T-helper 22 cell (primary cell): ENCODE measurements around the gene TMEM219.

Experiments
- DNase-seq: peaks from one replicate; pipeline ENCODE4 v3.0.0-alpha.2; 2020; ENCODE audit warnings: low read depth

The TMEM219 gene

DNA sequence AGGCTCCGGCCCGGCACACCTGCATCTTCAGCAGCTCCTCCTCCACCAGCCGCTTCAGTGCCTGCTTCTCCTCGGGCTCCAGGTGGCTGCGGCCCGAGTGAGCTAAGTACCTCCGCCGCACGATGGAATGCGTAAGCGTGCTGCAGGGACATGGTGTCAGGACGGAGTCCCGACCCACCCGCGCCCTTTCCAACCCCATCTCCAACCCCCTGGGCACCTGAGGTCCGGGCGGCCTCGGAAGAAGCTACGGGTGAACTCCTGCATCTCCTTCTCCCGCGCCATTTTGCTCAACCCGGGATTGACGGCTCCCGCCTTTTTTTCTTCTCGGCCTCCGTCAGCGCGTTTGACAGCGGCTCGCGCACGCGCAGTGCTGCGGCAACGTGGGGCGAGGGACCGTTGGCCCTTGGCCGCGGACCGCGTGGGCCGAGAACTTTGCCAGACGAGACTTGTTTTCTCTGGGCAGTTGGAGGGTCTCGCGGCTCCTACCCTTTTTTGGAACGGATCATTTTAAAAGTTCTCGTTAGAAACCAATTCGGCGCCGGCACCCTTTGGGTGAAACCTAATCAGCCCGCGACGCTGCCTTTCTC, 33.5 kb downstream of the TMEM219 start, which contains the start of gene HIRIP3:
Gene HIRIP3, minus strand, starts transcription at position 294 of the 587 bp plus-strand sequence. Its CDS starts 12 bp downstream, at position 282.
- peak; percentile 79 for DNase-seq

DNA sequence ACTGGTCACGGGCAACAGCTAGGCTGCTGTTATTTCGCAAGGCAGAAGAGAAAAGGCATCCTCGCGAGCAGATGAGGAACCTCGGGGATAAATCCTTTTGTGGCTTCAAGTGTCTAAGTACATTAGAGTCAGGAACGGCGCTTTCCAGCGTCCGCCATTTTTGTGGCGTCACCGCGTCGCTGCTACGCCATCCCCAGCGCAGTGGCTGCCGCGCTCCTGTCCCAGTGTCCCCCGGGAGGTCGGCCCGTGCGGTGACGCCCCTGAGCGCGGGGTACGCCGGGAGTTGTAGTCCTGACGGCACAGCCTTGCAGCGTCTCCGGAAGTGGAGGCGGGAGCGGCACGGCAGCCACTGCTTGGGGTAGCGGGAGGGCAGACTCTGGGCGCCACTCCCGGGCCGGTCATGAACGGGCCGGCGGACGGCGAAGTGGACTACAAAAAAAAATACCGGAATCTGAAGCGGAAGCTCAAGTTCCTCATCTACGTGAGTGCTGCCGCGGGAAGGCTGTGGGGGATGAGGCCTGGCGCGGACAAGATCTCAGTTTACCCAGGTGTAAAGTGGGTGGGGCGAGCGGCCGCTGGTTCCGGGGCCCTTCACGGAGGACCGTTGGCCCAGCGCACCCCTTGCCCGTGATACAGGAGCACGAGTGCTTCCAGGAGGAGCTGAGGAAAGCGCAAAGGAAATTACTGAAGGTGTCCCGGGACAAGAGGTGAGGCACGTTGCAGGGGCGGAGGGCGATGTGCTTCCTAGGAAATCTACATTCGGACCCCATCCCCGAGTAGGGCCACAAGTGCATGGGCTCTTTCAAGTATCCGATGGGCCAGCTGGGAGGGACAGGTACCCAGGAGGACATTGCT, 34.3 kb downstream of the TMEM219 start, which contains the start of gene INO80E:
Gene INO80E, plus strand, starts transcription at position 331 of the 855 bp plus-strand sequence. Its CDS starts 70 bp downstream, at position 401.
- peak; percentile 99 for DNase-seq

DNA sequence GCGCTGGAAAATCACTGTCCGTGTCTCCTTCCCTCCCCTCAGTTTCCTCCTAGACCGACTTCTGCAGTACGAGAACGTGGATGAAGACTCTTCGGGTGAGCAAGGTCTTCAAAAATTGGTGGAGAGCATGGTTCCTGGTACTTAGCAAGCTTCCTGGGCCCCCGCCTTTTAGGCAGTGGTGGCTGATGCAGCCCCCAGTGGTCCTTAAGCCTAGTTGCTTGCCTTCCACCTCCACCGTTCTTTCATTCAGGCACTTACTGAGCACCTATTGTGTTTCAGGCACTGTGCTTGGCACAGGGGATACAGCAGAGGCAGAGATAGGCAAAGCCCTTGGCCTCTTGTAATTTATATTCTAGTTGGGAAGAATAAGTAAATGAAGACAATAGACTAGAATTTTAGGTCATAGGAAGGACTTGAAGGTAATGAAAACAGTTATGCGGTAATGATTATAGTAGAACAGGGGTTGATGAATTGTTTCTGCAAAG, 34.9 kb downstream of the TMEM219 start:
- no peak for DNase-seq

DNA sequence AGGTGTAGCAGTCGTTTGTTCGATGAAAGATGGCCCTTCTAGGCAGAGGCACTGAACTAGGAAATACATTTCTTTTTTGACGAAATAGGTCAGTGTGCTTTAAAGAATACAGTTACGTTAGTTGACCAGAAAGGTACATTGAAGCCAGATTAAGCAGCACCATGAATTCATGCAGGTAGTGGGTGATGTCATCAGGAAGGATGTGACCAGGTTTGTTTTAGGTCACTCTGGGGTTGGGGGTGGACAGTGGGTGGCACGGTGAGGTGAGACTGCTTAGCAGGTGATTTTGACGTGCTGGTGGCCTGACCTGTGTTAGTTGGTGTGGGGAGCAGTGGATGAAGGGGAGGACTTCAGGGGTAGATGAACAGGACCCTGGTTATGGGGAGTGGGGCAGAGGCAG, 37.7 kb downstream of the TMEM219 start:
- DNase-seq, result no peak

DNA sequence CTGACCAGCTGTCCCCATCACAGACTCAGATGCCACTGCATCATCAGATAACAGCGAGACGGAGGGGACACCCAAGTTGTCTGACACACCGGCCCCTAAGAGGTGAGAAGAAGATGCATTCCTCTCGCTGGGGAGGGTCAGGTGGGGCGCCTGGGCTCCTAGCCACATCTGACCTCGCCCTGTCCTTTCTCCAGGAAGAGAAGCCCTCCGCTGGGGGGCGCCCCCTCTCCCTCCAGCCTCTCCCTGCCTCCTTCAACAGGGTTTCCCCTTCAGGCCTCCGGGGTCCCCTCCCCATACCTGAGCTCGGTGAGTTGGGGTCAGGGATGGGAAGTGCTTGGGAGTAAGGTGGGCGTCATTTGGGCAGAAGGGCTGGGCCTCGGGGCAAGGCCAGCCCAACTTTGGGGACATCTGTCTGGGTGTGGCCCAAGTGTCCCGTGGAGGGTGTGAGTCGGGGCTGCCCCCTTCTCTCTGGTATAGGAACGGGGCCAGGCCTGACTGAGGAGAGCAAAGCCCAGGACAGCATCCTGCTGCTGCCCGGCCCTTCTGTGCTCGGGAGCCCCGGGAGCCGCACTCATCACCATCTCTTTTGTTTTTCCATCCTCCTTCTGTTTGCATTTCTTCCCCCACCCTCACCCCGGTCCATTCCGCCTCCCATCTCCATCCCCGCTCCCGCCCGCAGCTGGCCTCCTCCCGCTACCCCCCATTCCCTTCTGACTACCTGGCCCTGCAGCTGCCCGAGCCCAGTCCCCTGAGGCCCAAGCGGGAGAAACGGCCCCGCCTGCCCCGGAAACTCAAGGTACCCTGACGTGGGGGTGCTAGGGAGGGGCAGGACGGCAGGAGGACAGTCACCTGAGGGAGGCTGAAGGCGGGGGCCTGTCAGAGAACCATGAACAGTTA, 39.1 kb downstream of the TMEM219 start:
- no peak for DNase-seq

DNA sequence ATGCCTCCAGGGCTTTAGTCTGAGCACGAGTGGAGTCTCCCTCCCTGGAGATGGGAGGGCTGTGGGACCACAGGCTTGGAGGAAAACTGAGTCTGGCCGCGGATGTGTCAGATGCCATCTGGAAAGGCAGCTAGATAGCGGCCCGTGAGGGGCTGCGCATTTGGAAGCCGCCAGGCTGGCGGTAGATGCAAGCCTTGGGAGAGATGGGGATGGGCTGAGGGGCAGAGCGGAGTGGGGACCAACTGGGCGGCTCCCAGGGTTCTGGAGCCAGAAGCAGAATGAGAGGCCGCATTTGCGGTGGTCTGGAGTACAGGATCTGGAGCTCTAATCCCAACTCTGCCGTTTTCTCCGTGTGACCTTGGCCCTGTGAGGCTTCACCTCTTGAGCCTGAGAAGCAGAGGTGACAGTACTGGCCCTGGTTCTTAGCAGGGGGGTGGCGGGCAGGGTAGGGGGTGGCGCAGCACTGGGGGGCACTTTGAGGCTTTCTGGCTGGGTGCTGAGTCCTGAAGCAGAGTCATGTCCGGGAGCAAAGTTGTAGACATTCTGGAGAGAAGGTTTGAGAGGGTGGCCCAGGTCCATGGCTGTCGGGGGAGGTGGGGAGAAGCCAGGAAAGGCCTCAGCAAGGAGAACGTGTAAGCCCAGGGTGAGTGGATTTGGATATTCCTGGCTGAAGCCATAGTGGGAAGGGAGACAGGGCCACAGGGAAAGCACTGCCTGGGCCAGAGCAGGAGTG, 40.9 kb downstream of the TMEM219 start:
- no peak for DNase-seq

DNA sequence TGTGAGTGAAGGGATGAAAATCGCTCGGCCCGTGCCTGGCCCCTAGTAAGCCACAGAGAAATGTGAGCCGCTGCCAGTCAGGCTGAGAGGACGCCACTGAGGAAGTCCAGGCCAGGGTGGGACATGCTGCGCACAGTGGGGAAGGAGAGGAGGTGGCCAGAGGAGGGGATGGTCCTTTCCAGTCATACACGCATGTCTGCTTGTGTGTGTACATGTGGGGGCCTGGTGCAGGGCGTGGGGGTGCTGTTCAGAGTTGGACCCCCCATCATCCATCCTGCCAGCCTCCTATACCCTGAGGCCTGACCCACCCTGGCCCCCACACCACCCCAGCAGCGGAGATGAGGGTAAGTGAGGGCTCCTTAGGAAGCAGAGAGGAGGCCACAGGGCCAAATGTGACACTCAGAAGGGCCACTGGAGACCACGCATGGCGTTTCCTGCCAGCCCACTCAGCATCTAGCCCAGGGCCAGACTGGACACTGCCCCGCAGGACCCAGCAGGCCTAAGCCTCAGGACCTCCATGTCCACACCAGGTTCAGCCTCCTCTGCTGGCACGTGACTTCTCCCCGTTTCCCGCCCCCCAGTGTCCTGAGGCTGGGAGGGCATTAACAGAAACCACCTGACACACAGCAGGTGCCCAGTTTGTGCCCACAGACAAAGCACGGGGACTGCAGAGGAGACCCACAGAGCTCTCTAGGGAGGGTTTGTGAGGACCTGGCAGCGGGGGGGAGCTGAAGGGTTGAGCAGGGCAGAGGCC, 42.0 kb downstream of the TMEM219 start:
- no peak for DNase-seq

DNA sequence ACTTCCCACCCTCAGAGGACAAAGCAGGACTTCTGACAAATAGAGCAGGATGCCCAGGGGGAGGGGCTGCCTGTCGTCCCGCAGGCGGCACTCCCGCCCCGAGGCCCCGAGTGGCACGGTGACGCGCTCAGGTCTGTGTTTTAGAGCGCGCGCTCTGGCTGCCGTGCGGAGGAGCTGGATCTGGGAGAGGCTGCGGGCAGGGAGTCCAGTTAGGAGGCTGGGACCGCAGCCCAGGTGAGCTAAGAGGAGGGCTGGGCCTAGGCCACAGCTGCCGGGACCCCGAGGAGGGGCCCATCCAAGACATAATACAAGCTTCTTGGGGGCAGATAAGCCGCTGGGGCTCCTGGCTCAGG, 42.5 kb downstream of the TMEM219 start:
- DNase-seq, result no peak

DNA sequence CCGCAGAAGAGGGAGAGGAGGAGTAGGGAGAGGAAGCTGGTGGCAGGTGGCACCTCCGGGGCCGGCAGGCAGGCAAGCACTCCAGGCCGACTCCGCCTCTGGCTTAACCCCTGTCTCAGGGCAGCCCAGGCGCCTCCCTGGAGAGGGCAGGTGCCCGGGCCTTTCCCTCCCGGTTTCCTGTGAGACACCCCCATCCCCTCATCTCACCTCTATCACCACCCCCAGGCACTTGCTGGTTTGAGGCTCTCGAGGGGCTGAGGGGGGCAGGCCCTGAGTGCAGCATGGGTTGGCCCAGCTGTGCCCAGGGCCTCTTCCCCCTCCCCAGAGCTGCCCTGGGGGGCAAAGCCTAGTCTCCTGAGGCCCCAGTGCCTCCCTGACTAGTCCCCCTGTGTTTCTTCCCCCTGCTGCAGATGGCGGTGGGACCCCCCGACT, 42.9 kb downstream of the TMEM219 start:
- no peak for DNase-seq

DNA sequence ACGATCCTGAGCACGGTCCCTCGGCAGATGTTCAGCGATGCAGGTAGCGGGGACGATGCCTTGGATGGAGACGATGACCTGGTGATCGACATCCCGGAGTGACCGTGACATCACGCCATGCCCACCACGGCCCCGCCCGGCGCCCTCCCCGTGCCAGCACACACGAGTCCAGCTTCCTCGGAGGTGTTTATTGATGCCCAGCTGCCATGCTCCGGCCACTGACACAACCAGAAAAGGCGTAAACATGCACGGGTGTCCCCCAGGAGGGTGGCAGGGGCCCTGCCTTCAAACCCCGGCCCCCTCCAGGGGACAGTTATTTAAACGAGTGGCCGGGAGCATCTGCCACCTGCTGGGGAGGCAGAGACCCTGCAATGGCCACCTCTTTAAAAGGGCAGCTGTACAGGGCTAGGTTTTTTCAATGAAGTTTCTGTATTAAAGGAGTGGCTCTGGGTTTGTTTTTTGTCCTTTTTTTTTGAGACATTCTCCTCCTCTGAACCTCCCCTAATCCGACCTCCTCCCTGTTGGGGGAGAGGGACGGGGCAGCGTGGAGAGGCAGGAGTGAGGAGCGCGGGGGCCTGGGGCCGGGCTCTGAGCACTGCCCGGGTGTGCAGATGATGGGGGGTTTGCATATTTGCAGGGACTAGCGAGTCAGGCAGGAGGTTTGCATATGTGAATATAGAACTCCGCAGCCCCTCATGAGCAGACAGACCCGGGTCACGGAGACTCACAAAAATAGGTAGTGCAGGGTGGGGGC, 43.6 kb downstream of the TMEM219 start:
- DNase-seq, result no peak

DNA sequence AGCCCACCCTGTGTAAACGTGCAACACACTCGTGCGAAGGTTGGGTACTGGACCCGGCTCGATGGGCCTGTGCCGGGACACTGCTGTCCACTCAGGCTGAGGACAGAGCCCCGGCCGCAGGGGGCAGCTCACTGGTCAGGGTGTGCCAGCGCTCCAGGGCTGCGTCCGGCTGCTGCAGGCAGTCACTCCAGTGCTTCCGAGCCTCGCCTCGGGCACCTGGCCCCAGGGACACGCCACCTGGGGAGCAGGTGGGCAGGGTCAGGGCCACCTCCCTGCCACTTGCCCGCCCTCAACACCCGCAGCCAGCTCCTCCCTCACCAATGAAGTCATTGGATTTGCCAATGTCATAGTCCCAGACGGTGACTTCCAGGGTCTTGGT, 44.2 kb downstream of the TMEM219 start:
- DNase-seq, result no peak

DNA sequence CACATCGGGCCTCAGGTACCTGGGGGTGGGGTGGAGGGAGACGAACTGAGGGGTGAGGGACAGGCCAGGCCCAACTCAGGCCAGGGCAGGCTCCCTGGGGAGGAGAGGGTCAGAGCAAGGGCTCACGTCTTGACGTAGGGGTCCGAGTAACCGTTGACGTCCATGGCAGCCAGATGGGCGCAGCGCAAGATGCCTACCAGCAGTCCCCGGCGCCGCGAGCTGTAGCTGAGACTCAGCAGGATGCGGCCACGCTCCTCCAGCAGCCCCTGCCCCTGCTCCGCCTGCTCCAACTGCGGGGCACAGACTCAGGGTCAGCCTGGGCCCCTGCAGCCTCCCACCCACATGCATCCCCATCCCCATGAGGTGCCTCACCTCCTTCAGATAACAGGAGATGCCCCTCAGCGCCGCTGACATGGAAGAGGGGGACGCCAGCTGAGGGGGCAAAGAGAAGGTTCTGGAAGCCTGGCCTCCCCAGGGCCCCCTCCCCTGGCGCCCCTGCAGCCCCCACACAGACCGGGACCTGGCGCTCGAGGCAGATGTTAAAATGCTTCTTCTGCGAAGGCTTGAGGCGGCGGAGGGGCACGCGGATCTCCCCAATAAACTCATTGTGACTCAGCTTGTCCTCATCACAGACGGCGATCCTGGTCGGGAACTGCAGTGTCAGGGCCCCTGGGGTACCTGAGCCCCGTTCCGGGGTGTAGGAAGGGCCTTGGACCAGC, 44.9 kb downstream of the TMEM219 start:
- DNase-seq, result no peak

DNA sequence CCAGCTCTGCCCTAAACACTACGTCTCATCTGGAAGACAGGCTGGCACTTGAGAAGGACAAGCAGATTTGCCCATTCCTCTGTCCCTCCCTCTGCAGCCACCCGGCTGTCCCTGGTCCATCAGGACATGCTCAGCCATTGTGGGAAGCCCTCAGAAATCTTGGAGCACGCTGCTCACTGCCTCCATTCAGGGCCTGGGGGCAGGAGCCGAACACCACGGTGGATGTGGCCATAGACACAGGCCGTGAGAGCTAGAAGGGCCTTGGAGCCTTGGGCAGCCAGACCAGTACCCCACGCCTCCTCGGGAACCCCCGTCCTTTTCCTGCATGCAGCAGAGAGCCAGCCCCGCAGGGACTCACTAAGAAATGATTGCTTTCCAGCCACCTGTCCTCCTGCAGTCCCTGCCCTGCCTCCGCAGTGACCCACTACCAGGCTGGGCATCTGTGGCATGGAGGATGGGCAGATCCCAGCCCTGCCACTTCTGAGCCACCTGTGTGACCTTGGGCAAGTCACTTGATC, 45.6 kb downstream of the TMEM219 start:
- no peak for DNase-seq

DNA sequence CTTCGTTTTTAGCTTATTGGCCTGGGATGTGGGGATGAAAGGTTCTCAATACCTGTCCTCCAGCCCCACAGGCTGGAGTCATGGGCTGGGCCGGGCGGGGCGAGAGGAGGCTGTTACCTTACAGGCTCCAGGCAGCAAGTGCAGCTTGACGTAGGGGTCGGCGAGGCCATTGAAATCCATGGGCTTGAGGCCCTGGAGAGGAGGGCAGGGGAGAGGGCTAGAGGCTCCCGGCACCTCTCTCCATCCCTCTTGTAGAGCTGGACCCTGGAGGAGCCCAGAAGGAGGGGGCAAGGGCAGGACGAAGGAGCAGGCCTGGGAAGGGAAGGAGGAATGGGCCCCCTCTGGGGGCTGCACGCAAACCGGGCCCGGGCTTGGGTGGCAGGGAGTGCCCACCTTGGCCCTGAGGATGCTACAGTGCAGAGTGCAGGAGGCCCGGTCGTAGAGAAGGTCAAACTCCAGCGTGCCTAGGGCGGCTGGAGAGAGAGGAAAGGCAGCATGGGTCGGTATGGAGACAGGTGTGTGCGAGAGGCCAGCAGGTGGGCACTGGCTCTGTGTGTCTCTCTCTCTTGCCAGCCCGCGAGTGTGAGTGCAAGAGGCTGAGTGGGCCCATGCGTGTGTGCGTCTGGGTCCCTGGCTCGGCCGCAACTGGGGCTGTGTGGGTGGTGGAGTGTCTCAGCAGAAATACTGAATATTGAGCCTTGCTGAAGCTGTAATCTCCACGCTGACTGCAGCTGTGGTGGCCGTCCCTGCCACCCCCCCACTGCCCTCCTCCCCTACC, 47.4 kb downstream of the TMEM219 start:
- DNase-seq, result no peak

DNA sequence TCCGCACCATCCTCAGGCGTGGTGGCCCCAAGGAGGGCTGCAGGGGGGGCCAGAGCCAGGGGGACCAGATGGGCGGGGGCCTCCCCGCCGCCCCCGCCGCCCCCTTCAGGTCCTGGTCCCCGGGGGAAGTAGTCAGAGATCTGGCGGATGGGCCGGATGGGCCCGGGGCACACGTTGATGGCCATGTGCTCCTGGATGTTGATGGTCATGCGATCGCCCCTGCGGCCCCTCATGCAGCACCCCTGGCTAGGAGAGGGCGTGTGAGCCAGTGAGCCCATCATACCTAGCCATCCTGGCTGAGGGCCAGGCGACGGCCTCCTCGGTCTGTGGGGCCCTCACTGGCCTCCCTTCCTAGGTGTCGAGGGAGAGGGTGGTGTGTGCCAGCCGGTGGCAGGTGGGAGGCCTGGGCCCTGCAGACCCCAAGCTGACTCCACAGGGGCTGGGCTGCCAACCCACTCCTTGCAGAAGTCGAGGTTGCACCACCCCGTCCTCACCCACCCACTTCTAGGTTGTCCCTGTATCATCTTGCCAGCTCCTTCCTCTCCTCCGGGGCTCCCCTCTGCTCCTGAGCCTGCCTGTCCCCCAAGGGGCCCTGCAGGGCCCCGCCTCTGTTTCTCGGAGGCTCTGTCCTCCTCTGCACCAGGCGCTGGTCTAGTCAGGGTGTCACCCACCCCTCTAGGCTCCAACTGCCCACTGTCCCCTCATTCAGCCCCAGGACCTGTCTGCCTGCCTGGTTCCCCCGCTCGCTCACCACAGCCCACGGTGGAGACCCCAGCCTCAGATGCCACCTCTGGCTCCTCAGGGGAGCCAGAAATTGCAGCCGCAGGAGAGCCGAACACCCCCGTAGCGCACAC, 48.3 kb downstream of the TMEM219 start:
- no peak for DNase-seq

DNA sequence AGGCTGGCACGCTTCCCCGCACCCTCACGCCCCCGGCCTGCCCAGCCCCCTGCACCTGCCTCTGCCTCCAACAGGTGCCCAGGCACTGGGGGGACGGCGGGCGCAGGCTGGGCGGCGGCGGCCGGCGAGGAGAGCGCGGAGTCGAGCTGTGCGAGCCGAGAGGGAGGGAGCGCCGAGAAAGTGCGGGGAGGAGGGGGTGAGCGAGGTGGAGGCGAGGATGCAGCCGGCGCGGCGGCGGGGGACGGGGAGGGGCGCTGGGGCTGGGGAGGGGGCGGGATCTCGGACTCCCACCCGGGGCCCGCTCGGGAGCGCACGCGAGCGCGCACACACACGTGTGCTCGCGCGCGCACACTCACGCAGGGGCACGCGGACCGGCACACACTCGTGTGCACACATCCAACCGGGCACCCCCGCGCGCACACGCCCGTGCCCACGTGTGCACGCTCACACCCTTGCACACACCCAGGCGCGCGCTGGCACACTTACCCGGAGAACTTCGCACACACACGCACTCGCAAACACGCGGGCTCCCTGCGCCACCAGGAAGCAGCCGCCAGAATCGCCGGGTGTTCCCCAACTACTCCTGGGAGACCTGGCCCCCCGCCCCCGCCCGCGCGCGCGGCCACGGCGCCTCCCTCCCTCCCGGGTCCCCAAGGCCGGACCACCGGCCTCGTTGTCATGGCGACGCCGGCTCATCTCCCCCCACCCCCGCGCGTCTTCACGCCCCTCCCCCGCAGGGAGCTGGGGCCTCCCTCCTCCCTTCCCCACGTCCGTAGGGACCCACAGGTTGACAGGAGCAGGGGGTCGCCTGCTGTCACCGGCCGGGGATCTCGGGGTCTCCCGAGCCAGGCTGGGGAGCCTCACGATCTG, 49.2 kb downstream of the TMEM219 start, which contains the start of gene DOC2A:
Gene DOC2A, minus strand, starts transcription at position 184 of the 870 bp plus-strand sequence. CDS start 805 bp downstream, outside the sequence.
- DNase-seq, result no peak
